GM12878 (cell line): ENCODE data around the gene CFAP92. TPM values are rescaled to one million over a fixed set of nuclear protein-coding genes. Genes with fewer than 3 reads are reported as not detected.

Experiments
- ATAC-seq: fragments of 200-7000 bp; cut with Tn5 transposase; 3 replicates; pipeline ENCODE4 v1.9.1; 2020; ENCODE audit warnings: mild to moderate bottlenecking, moderate library complexity
- BruUV-seq: library from RNA; stranded (reverse); fragments of 400-500 nt; replicated peaks from 2 replicates; lab custom pipeline; 2021; lab: Mats Ljungman, UMichigan
- CTCF ChIA-PET: fragments of 300-600 bp; sonication (Branson Sonifier 250); formaldehyde crosslinking; extraction: SDS; loops from one replicate; lab custom pipeline; 2021; ENCODE audit warnings: inconsistent platforms; lab: Yijun Ruan, JAX
- POLR2A ChIA-PET: fragments of 350-600 bp; formaldehyde crosslinking; extraction: SDS; loops from one replicate; lab custom pipeline; 2021; ENCODE audit warnings: inconsistent platforms; lab: Charles Lee
- RAD21 ChIA-PET: fragments of 300-600 bp; sonication (Branson Sonifier 250); formaldehyde crosslinking; loops from one replicate; lab custom pipeline; 2023; ENCODE audit warnings: antibody characterized with exemption; ENCODE audit not compliant: unreplicated experiment; lab: Charles Lee
- SMC1A ChIA-PET: fragments of 300-600 bp; sonication (Branson Sonifier 250); formaldehyde crosslinking; loops from one replicate; lab custom pipeline; 2023; ENCODE audit not compliant: unreplicated experiment, uncharacterized antibody; lab: Charles Lee
- DNase-seq: peaks from one replicate; pipeline ENCODE4 v3.0.0-alpha.2; 2011; ENCODE audit warnings: low read depth, low spot score
- FAIRE-seq: peaks from 3 replicates; lab custom pipeline; 2011; peaks lifted over from hg19 to GRCh38; lab: Jason Lieb, UNC
- H2AFZ ChIP-seq: 2 replicates; pipeline ENCODE4 v1.6.0; 2011; ENCODE audit warnings: low read depth, low read length, control low read depth; ENCODE audit not compliant: control insufficient read depth
- H3K27ac ChIP-seq: 2 replicates; pipeline ENCODE4 v1.5.1; 2011; ENCODE audit warnings: control low read depth; ENCODE audit not compliant: control insufficient read depth, insufficient read depth
- H3K27me3 ChIP-seq, 2 experiments: replicated peaks in 1 of 2; 2 replicates each; pipeline versions ENCODE4 v1.6.0 to v1.6.1; 2011; ENCODE audit warnings: low read length in 1 of 2; ENCODE audit not compliant: control insufficient read depth in 2 of 2, insufficient read depth in 2 of 2
- H3K36me3 ChIP-seq, 2 experiments: 2 replicates each; pipeline ENCODE4 v1.5.1; 2011; ENCODE audit warnings: low read length in 1 of 2; ENCODE audit not compliant: control insufficient read depth in 2 of 2, insufficient read depth in 2 of 2
- H3K4me1 ChIP-seq: 2 replicates; pipeline ENCODE4 v1.6.1; 2011; ENCODE audit warnings: mild to moderate bottlenecking, low read length, moderate library complexity, mixed read lengths; ENCODE audit not compliant: control insufficient read depth, insufficient read depth
- H3K4me2 ChIP-seq: 2 replicates; pipeline ENCODE4 v1.6.0; 2011; ENCODE audit warnings: control low read depth; ENCODE audit not compliant: control insufficient read depth, insufficient read depth
- H3K4me3 ChIP-seq: fragments of 200-600 bp; sonication (generic); 2 replicates; pipeline ENCODE4 v1.5.1; 2016
- H3K79me2 ChIP-seq: 2 replicates; pipeline ENCODE4 v1.6.0; 2011; ENCODE audit warnings: low read length; ENCODE audit not compliant: control insufficient read depth, insufficient read depth
- H3K9ac ChIP-seq: 2 replicates; pipeline ENCODE4 v1.8.0; 2011; ENCODE audit warnings: low read length, control low read depth, mixed read lengths; ENCODE audit not compliant: control insufficient read depth, insufficient read depth
- H3K9me3 ChIP-seq: replicated peaks from 3 replicates; pipeline ENCODE4 v1.5.1; 2011; ENCODE audit warnings: mild to moderate bottlenecking, low read length; ENCODE audit not compliant: control insufficient read depth, insufficient read depth
- H4K20me1 ChIP-seq: 2 replicates; pipeline ENCODE4 v1.6.0; 2011; ENCODE audit not compliant: control insufficient read depth, insufficient read depth
- BRCA1 ChIP-seq: IDR thresholded peaks from 2 replicates; pipeline ENCODE4 v1.6.1; 2011; ENCODE audit warnings: low read depth, low read length, improper control_type of control experiment
- FOXM1 ChIP-seq: IDR thresholded peaks from 2 replicates; pipeline ENCODE4 v1.6.1; 2012; ENCODE audit warnings: low read depth, mild to moderate bottlenecking, inconsistent platforms, low read length, moderate library complexity
- MTA3 ChIP-seq: IDR thresholded peaks from 2 replicates; pipeline ENCODE4 v1.6.1; 2012; ENCODE audit warnings: low read length, inconsistent platforms, borderline replicate concordance
- MXI1 ChIP-seq: fragments of 150-350 bp; IDR thresholded peaks from 2 replicates; pipeline ENCODE4 v1.6.1; 2011; ENCODE audit warnings: low read depth, mild to moderate bottlenecking, inconsistent platforms, low read length, improper control_type of control experiment
- NFXL1 ChIP-seq: fragments of 450-650 bp; IDR thresholded peaks from 2 replicates; pipeline ENCODE4 v1.6.1; 2017; ENCODE audit warnings: antibody characterized with exemption, mild to moderate bottlenecking, borderline replicate concordance
- NRF1 ChIP-seq: conservative IDR thresholded peaks from 2 replicates; pipeline ENCODE4 v1.6.1; 2011; ENCODE audit warnings: mild to moderate bottlenecking, low read depth, low read length, improper control_type of control experiment
- PML ChIP-seq: IDR thresholded peaks from 2 replicates; pipeline ENCODE4 v1.6.1; 2012; ENCODE audit warnings: low read length, inconsistent platforms
- POLR2AphosphoS5 ChIP-seq: IDR thresholded peaks from 2 replicates; pipeline ENCODE4 v1.6.1; 2011; ENCODE audit warnings: mild to moderate bottlenecking, low read length, inconsistent platforms
- RB1 ChIP-seq: fragments of 450-650 bp; formaldehyde crosslinking; IDR thresholded peaks from 2 replicates; pipeline ENCODE4 v1.6.1; 2017; ENCODE audit warnings: mild to moderate bottlenecking, borderline replicate concordance
- SIX5 ChIP-seq: IDR thresholded peaks from 2 replicates; pipeline ENCODE4 v1.6.1; 2011; ENCODE audit warnings: mild to moderate bottlenecking, low read depth, low read length, moderate library complexity; ENCODE audit not compliant: severe bottlenecking
- STAT3 ChIP-seq: IDR thresholded peaks from 2 replicates; pipeline ENCODE4 v1.6.1; 2011; ENCODE audit warnings: low read depth, low read length, improper control_type of control experiment
- TCF3 ChIP-seq: IDR thresholded peaks from 2 replicates; pipeline ENCODE4 v1.6.1; 2012; ENCODE audit warnings: low read depth, mild to moderate bottlenecking, low read length, borderline replicate concordance; ENCODE audit not compliant: insufficient read depth
- ZSCAN29 ChIP-seq: fragments of 450-650 bp; IDR thresholded peaks from 2 replicates; pipeline ENCODE4 v1.6.1; 2017; ENCODE audit warnings: mild to moderate bottlenecking, moderate library complexity
- ZZZ3 ChIP-seq: IDR thresholded peaks from 2 replicates; pipeline ENCODE4 v1.6.1; 2011; ENCODE audit warnings: low read depth; ENCODE audit not compliant: control insufficient read depth, insufficient read length
- WGBS: methylation state at CpG from one replicate; pipeline ENCODE4 v1.1.6; 2016; ENCODE audit warnings: low lambda C conversion rate; ENCODE audit not compliant: insufficient replicate concordance, insufficient coverage; ENCODE audit errors: missing lambda C conversion rate; 5-methylcytosine and 5-hydroxymethylcytosine counted together
- in situ Hi-C: fragments of 300-500 bp; cut with MboI; formaldehyde crosslinking; loops from 9 replicates; pipeline ENCODE4 v1.14.3; 2018; ENCODE audit warnings: mixed read lengths
- intact Hi-C: fragments of 100-400 bp; cut with micrococcal nuclease; formaldehyde crosslinking; loops from one replicate; pipeline ENCODE4 v1.14.2; 2022; ENCODE audit not compliant: unreplicated experiment
- polyA plus RNA-seq, 11 experiments: library from polyadenylated mRNA; depleted of rRNA in 4 of 11; unstranded in 6 of 11; stranded (reverse) in 5 of 11; fragments of >200 nt; fragmentation: Nextera tagmentation in 4 of 11; fragmentation: Illumina TruSeq in 1 of 11; extraction: Ambion mirVana in 4 of 11; extraction: Trizol in 1 of 11; gene quantifications; 1 replicate in 1 of 11; 2 replicates in 10 of 11; pipeline versions ENCODE4 v1.2.1 to v1.2.3, GENCODE V29; 2011 to 2016; ENCODE audit warnings: inconsistent platforms in 2 of 11, missing spikeins in 2 of 11, low read depth in 1 of 11
- total RNA-seq, 4 experiments: library from RNA; depleted of rRNA in 3 of 4; stranded (reverse); fragments of >200 nt in 3 of 4; fragmentation: Illumina TruSeq in 1 of 4; extraction: Trizol in 1 of 4; gene quantifications; 2 replicates each; pipeline versions ENCODE4 v1.2.1 to v1.2.3, GENCODE V29; 2013 to 2021

CFAP92 gene
- total and polyA plus RNA-seq, 10 of the 15 experiments (the other 5 are each of a cell fraction or from before 2014, with no cell fraction given), result 0.05 to 0.52 (median 0.14) TPM; not detected in 7

DNA sequence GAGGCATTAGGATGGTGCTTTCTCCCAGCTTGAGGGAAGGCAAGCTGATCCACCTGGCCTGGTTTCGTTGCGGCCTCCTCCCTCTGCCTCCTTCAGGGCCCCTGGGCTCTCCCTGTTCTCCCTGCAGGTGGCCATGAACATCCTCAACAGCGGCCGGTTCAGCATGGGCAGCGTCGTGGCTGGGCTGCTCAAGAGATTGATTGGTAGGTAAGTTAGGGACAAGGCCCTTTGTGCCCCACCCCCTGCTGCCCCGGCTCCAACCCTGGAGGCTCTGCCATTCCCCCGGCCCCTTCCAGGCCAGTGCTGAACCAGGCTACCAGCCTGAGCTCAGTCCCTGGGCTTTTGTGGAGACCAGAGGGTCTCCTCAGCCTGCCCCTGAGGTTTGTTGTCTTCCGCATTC is 91.5 kb downstream of the CFAP92 start:
- no peak overlapping the region for H2AFZ ChIP-seq
- in situ Hi-C loops, result no loop called here
- no peaks in the 10 kb centered on the region for H3K27me3 ChIP-seq
- ATAC-seq (no peak), DNase-seq (no peak), FAIRE-seq (no peak)
- no peak overlapping the region for H3K4me2 ChIP-seq
- SMC1A ChIA-PET, result no interaction called here
- RAD21 ChIA-PET, result no interaction called here
- H3K9me3 ChIP-seq, result no peaks in the 10 kb centered on the region
- no peak overlapping the region for H3K4me3 ChIP-seq
- TF ChIP-seq STAT3 (no peak), FOXM1 (no peak), MTA3 (no peak), NRF1 (no peak), ZSCAN29 (no peak), SIX5 (no peak), ZZZ3 (no peak), MXI1 (no peak), PML (no peak), RB1 (no peak), POLR2AphosphoS5 (no peak), TCF3 (no peak), BRCA1 (no peak), NFXL1 (no peak)
- intact Hi-C loops, result no loop called here
- no peaks in the 10 kb centered on the region for H3K4me1 ChIP-seq
- peaks cover 28 to 40% of the 10 kb centered on the region in 2 experiments for H3K36me3 ChIP-seq
- POLR2A ChIA-PET, result no interaction called here
- H3K27ac ChIP-seq, result no peak overlapping the region
- H4K20me1 ChIP-seq, result no peaks in the 10 kb centered on the region
- BruUV-seq, result no TSS peak
- CTCF ChIA-PET, result no interaction called here
- no peaks in the 10 kb centered on the region for H3K79me2 ChIP-seq
- no peak overlapping the region for H3K9ac ChIP-seq
- WGBS, result 80% methylated on average over 9 of the region's 9 CpGs
